Measurements from ENCODE around the gene GRAMD4.

GRAMD4 gene

DNA sequence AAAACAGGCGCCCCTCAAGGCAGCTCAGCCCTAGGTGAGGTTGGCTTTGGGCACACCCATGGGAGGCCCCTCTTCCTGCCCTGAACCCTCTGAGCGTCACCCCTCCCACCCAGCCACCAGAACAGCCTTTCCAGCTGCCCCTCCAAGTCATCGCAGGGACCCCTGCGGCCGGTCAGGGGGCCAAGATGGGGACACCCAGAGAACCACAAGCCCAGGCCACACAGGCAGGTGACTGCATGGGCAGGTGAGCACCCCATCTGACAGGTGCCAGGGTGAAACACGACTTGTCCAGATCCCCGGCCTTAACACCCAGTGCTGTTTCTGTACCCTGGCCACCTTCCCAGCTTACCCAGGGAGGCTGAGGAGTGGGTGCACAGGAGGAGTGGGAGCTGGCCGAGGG, 24.6 kb upstream of the GRAMD4 start:
- H4K20me1 ChIP-seq (ENCODE audit: insufficient read depth, low read length): no peaks in the 10 kb centered on the region
- TF ChIP-seq, protein P1, sequence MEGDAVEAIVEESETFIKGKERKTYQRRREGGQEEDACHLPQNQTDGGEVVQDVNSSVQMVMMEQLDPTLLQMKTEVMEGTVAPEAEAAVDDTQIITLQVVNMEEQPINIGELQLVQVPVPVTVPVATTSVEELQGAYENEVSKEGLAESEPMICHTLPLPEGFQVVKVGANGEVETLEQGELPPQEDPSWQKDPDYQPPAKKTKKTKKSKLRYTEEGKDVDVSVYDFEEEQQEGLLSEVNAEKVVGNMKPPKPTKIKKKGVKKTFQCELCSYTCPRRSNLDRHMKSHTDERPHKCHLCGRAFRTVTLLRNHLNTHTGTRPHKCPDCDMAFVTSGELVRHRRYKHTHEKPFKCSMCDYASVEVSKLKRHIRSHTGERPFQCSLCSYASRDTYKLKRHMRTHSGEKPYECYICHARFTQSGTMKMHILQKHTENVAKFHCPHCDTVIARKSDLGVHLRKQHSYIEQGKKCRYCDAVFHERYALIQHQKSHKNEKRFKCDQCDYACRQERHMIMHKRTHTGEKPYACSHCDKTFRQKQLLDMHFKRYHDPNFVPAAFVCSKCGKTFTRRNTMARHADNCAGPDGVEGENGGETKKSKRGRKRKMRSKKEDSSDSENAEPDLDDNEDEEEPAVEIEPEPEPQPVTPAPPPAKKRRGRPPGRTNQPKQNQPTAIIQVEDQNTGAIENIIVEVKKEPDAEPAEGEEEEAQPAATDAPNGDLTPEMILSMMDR (IDR thresholded peaks at IDR 0.05; ENCODE audit: low read length): no peak
- TF ChIP-seq EZH2 (IDR thresholded peaks at IDR 0.05; ENCODE audit: borderline replicate concordance, low read length): no peak
- H3K79me2 ChIP-seq (ENCODE audit: insufficient read depth, low read length): no peaks in the 10 kb centered on the region
- H3K4me3 ChIP-seq (ENCODE audit: low read depth, low read length, poor library complexity, severe bottlenecking): no peak overlapping the region
- no peak overlapping the region for H3K9ac ChIP-seq (ENCODE audit: low read length)
- H3K4me1 ChIP-seq (ENCODE audit: insufficient read depth, low read length, severe bottlenecking): peaks cover 30% of the 10 kb centered on the region
- H3F3A ChIP-seq (ENCODE audit: insufficient read depth, low read length): no peaks in the 10 kb centered on the region
- no peak overlapping the region for H2AFZ ChIP-seq (ENCODE audit: low read length)
- no peak overlapping the region for H3K4me2 ChIP-seq (ENCODE audit: low read length)
- H3K27me3 ChIP-seq (ENCODE audit: insufficient read depth, low read length): no peaks in the 10 kb centered on the region; the same call in 1 of the 2 replicates
- H3K27ac ChIP-seq (ENCODE audit: low read depth, low read length, poor library complexity, severe bottlenecking): no peak overlapping the region
- H3K36me3 ChIP-seq (ENCODE audit: insufficient read depth, low read length): no peaks in the 10 kb centered on the region
- H3K9me3 ChIP-seq (ENCODE audit: low read length): no peaks in the 10 kb centered on the region
- H3K9me2 ChIP-seq (ENCODE audit: low read depth, low read length): no peaks in the 10 kb centered on the region

DNA sequence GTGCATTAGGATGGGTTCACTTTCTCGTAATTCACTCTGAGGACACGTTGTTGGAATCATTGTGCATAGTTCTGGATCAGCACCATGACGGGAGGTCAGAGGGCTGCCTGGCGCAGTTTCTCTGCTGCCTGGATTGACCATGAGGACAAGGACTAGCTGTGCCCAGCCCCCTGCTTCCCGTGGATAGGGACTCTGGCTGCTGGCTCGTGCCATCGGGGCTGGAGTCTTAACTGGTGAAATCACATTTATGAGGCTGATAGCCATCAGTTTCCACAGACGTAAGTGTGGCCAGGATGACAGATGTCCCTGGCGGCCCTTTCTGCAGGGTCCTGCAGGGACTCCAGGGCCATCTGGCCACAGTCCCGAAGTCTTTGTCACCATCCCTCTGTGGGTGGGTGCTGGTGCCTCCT, 24.1 kb upstream of the GRAMD4 start:
- H3K9me2 ChIP-seq (ENCODE audit: low read depth, low read length): no peaks in the 10 kb centered on the region
- H3K27ac ChIP-seq (ENCODE audit: low read depth, low read length, poor library complexity, severe bottlenecking): no peak overlapping the region
- no peaks in the 10 kb centered on the region for H4K20me1 ChIP-seq (ENCODE audit: insufficient read depth, low read length)
- no peaks in the 10 kb centered on the region for H3K9me3 ChIP-seq (ENCODE audit: low read length)
- H3K27me3 ChIP-seq (ENCODE audit: insufficient read depth, low read length): no peaks in the 10 kb centered on the region; the same call in 1 of the 2 replicates
- H3K4me1 ChIP-seq (ENCODE audit: insufficient read depth, low read length, severe bottlenecking): peaks cover 25% of the 10 kb centered on the region
- no peak overlapping the region for H3K4me3 ChIP-seq (ENCODE audit: low read depth, low read length, poor library complexity, severe bottlenecking)
- no peaks in the 10 kb centered on the region for H3K36me3 ChIP-seq (ENCODE audit: insufficient read depth, low read length)
- H3F3A ChIP-seq (ENCODE audit: insufficient read depth, low read length): no peaks in the 10 kb centered on the region
- H3K4me2 ChIP-seq (ENCODE audit: low read length): no peak overlapping the region
- no peaks in the 10 kb centered on the region for H3K79me2 ChIP-seq (ENCODE audit: insufficient read depth, low read length)
- TF ChIP-seq, protein P1 (IDR thresholded peaks at IDR 0.05; ENCODE audit: low read length): no peak
- no peak for TF ChIP-seq EZH2 (IDR thresholded peaks at IDR 0.05; ENCODE audit: borderline replicate concordance, low read length)
- no peak overlapping the region for H2AFZ ChIP-seq (ENCODE audit: low read length)
- no peak overlapping the region for H3K9ac ChIP-seq (ENCODE audit: low read length)

DNA sequence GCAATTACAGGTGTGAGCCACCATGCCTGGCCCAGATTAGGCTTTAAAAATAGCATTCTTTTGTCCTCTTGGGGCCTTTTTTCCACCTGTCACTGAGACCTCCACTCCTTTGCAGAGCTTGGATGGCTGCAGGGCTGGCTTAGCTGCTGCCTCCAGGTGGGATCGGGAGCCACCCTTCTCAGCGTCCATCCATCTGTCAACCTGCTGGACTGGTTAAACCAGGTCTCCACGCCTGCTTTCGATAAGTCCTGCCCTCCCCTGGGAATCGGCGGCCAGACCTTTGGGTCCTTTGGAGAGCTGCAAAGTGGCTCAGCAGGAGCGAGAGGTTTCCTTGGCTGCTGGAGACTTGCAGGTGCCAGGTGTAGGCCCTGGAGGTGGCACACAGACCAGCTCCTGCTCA, 23.4 kb upstream of the GRAMD4 start:
- H3K36me3 ChIP-seq (ENCODE audit: insufficient read depth, low read length): no peaks in the 10 kb centered on the region
- no peak overlapping the region for H3K9ac ChIP-seq (ENCODE audit: low read length)
- no peak overlapping the region for H2AFZ ChIP-seq (ENCODE audit: low read length)
- H3K27me3 ChIP-seq (ENCODE audit: insufficient read depth, low read length): no peaks in the 10 kb centered on the region; the same call in 1 of the 2 replicates
- H3F3A ChIP-seq (ENCODE audit: insufficient read depth, low read length): no peaks in the 10 kb centered on the region
- no peak overlapping the region for H3K4me3 ChIP-seq (ENCODE audit: low read depth, low read length, poor library complexity, severe bottlenecking)
- TF ChIP-seq EZH2 (IDR thresholded peaks at IDR 0.05; ENCODE audit: borderline replicate concordance, low read length): no peak
- TF ChIP-seq, protein P1 (IDR thresholded peaks at IDR 0.05; ENCODE audit: low read length): no peak
- H3K4me2 ChIP-seq (ENCODE audit: low read length): no peak overlapping the region
- H3K79me2 ChIP-seq (ENCODE audit: insufficient read depth, low read length): no peaks in the 10 kb centered on the region
- no peaks in the 10 kb centered on the region for H4K20me1 ChIP-seq (ENCODE audit: insufficient read depth, low read length)
- no peak overlapping the region for H3K27ac ChIP-seq (ENCODE audit: low read depth, low read length, poor library complexity, severe bottlenecking)
- H3K4me1 ChIP-seq (ENCODE audit: insufficient read depth, low read length, severe bottlenecking): peaks cover 19% of the 10 kb centered on the region
- no peaks in the 10 kb centered on the region for H3K9me2 ChIP-seq (ENCODE audit: low read depth, low read length)
- no peaks in the 10 kb centered on the region for H3K9me3 ChIP-seq (ENCODE audit: low read length)

All from OCI-LY1 (cell line).